ENCODE results near the gene BCAS1. TPM values are rescaled to one million over a fixed set of nuclear protein-coding genes. Genes with fewer than 3 reads are reported as not detected.
A peak's percentile ranks its signal among the peaks of the same experiment; 100 is the strongest.

BCAS1 gene
- polyA plus RNA-seq, 1 of the 3 experiments (the other 2 are of a cell fraction) = not detected

- TF ChIP-seq FOXJ3 (CRISPR knock-in tag; IDR thresholded peaks at IDR 0.05) (no peak), JUND (IDR thresholded peaks at IDR 0.05) (no peak), NFIC (IDR thresholded peaks at IDR 0.05; ENCODE audit: borderline replicate concordance) (no peak), TEAD4 (IDR thresholded peaks at IDR 0.05; ENCODE audit: borderline replicate concordance, insufficient read depth) (no peak), RFX5 (IDR thresholded peaks at IDR 0.05; ENCODE audit: low read length) (no peak)
Measured at GRCh38 chr20:54104781-54105180, 34.4 kb upstream of the BCAS1 start (continued).

GRCh38 chr20:54103762-54104600 lies 33.6 kb upstream of the BCAS1 start:
- H3K4me3 ChIP-seq (ENCODE audit: low read depth in 2 of 2, low read length in 1 of 2) = no peak overlapping the region
- H3K9ac ChIP-seq = no peak overlapping the region
- no peaks in the 10 kb centered on the region for H3K36me3 ChIP-seq (replicated peaks in 1 of 2; ENCODE audit: control insufficient read depth in 1 of 2, insufficient read depth in 2 of 2, low read length in 1 of 2)
- DNase-seq = no peak
- 71% methylated on average over 6 of the region's 6 CpGs for WGBS (ENCODE audit: low lambda C conversion rate)
- H3F3A ChIP-seq (replicated peaks; ENCODE audit: insufficient read depth) = no peaks in the 10 kb centered on the region
- no peaks in the 10 kb centered on the region for H3K79me2 ChIP-seq (ENCODE audit: insufficient read depth)
- CTCF ChIA-PET = interaction anchor here (0.5 to 23.8 kb wide), 30 partner anchors 11 to 642 kb away, joined by 3 to 499 read pairs (median 4); partner anchors contain the start of gene PFDN4
- no peak overlapping the region for H3K4me2 ChIP-seq
- H3K9me3 ChIP-seq = no peaks in the 10 kb centered on the region
- H2AFZ ChIP-seq (ENCODE audit: low read depth) = peak overlapping the region; percentile 43; the same call in 1 of the 2 replicates
- POLR2A ChIA-PET = interaction anchor here (0.8 kb wide), 1 partner anchor 104 kb away, joined by 3 read pairs; the partner anchor contains the start of gene PFDN4
- no peaks in the 10 kb centered on the region for H3K27me3 ChIP-seq (ENCODE audit: insufficient read depth)
- TF ChIP-seq YY1 (IDR thresholded peaks at IDR 0.05; ENCODE audit: low read depth) (no peak), IRF3 (IDR thresholded peaks at IDR 0.05; ENCODE audit: low read depth, low read length) (no peak), TAF1 (IDR thresholded peaks at IDR 0.05; ENCODE audit: borderline replicate concordance, low read depth, low read length) (no peak)
- no peaks in the 10 kb centered on the region for H3K9me2 ChIP-seq
- H3K27ac ChIP-seq (ENCODE audit: low read depth in 2 of 2, low read length in 1 of 2) = no peak overlapping the region
- no peaks in the 10 kb centered on the region for H3K4me1 ChIP-seq (ENCODE audit: control insufficient read depth in 1 of 2, insufficient read depth in 2 of 2, low read depth in 1 of 2, low read length in 1 of 2)
- no peaks in the 10 kb centered on the region for H4K20me1 ChIP-seq (ENCODE audit: insufficient read depth)

GRCh38 chr20:54103067-54103761 lies 32.8 kb upstream of the BCAS1 start:
- Histone ChIP-seq H2AFZ (ENCODE audit: low read depth) (peak overlapping the region; percentile 43; the same call in 1 of the 2 replicates), H3K27ac (ENCODE audit: low read depth in 2 of 2, low read length in 1 of 2) (no peak overlapping the region), H3K4me2 (no peak overlapping the region), H3K9ac (no peak overlapping the region), H3K36me3 (replicated peaks in 1 of 2; ENCODE audit: control insufficient read depth in 1 of 2, insufficient read depth in 2 of 2, low read length in 1 of 2) (no peaks in the 10 kb centered on the region), H3K79me2 (ENCODE audit: insufficient read depth) (no peaks in the 10 kb centered on the region), H3K27me3 (ENCODE audit: insufficient read depth) (no peaks in the 10 kb centered on the region), H3K9me2 (no peaks in the 10 kb centered on the region), H3K4me3 (ENCODE audit: low read depth in 2 of 2, low read length in 1 of 2) (no peak overlapping the region), H3K4me1 (ENCODE audit: control insufficient read depth in 1 of 2, insufficient read depth in 2 of 2, low read depth in 1 of 2, low read length in 1 of 2) (no peaks in the 10 kb centered on the region), H3F3A (replicated peaks; ENCODE audit: insufficient read depth) (no peaks in the 10 kb centered on the region), H4K20me1 (ENCODE audit: insufficient read depth) (no peaks in the 10 kb centered on the region), H3K9me3 (no peaks in the 10 kb centered on the region)
- 45% methylated on average over 11 of the region's 11 CpGs for WGBS (ENCODE audit: low lambda C conversion rate)
- POLR2A ChIA-PET = interaction anchor here (0.8 kb wide), 1 partner anchor 104 kb away, joined by 3 read pairs; the partner anchor contains the start of gene PFDN4
- DNase-seq = peak; percentile 56
- CTCF ChIA-PET = interaction anchor here (0.6 to 23.8 kb wide), 30 partner anchors 10 to 1100 kb away, joined by 3 to 499 read pairs (median 4); partner anchors contain the start of gene PFDN4
- TF ChIP-seq FOSL2 (IDR thresholded peaks at IDR 0.05; ENCODE audit: borderline replicate concordance, low read depth) (no peak), JUND (IDR thresholded peaks at IDR 0.05) (no peak), MXI1 (IDR thresholded peaks at IDR 0.05; ENCODE audit: low read depth, low read length) (no peak), MAX (IDR thresholded peaks at IDR 0.05; ENCODE audit: low read depth) (peak; percentile 54; the same call in 1 of the 2 replicates), POLR2AphosphoS5 (IDR thresholded peaks at IDR 0.05; ENCODE audit: low read depth, low read length) (no peak), ZBTB33 (IDR thresholded peaks at IDR 0.05; ENCODE audit: borderline replicate concordance, low read depth) (peak; percentile 28; the same call in 1 of the 2 replicates), SMC3 (IDR thresholded peaks at IDR 0.05; ENCODE audit: low read depth, low read length) (peak; percentile 65), CTCF (IDR thresholded peaks at IDR 0.05) (peak; percentile 79), IRF3 (IDR thresholded peaks at IDR 0.05; ENCODE audit: low read depth, low read length) (no peak), RAD21 (IDR thresholded peaks at IDR 0.05; ENCODE audit: low read length) (peak; percentile 63)

Data from SK-N-SH (cell line).